Activated CD4-positive, alpha-beta T cell treated with anti-CD3 and anti-CD28 coated beads for 36 hours (primary cell): Measurements from ENCODE around the gene RPS6KA4. TPM values are rescaled to one million over a fixed set of nuclear protein-coding genes. Genes with fewer than 3 reads are reported as not detected.
"Not testable (repeated sequence)": the region's sequence is repeated elsewhere in the genome, so short reads cannot be mapped to it uniquely, and the experiment has no call there.

Experiments
- ATAC-seq: fragments of 200-7000 bp; cut with Tn5 transposase; one replicate; pipeline ENCODE4 v1.10.0; 2021; ENCODE audit warnings: mild to moderate bottlenecking, moderate library complexity
- CTCF ChIA-PET: fragments of 350-600 bp; sonication (Branson Sonifier 250); formaldehyde crosslinking; loops from one replicate; lab custom pipeline; 2021; ENCODE audit warnings: antibody characterized with exemption; lab: Charles Lee
- POLR2A ChIA-PET: fragments of 350-600 bp; sonication (Branson Sonifier 250); formaldehyde crosslinking; loops from one replicate; lab custom pipeline; 2021; ENCODE audit warnings: antibody characterized with exemption, inconsistent platforms; lab: Charles Lee
- DNase-seq: peaks from one replicate; pipeline ENCODE4 v3.0.0-alpha.2; 2020
- H3K27ac Mint-ChIP-seq: one replicate; pipeline ENCODE4 v1.8.0; 2021; ENCODE audit warnings: mixed read lengths
- H3K27me3 Mint-ChIP-seq: one replicate; pipeline ENCODE4 v1.8.0; 2021; ENCODE audit warnings: mixed read lengths
- H3K36me3 Mint-ChIP-seq: one replicate; pipeline ENCODE4 v1.8.0; 2021; ENCODE audit warnings: low read depth, mixed read lengths
- H3K4me1 Mint-ChIP-seq: one replicate; pipeline ENCODE4 v1.8.0; 2021; ENCODE audit warnings: mixed read lengths
- H3K4me3 Mint-ChIP-seq: one replicate; pipeline ENCODE4 v1.8.0; 2021; ENCODE audit warnings: mild to moderate bottlenecking, moderate library complexity, mixed read lengths
- H3K9me3 Mint-ChIP-seq: one replicate; pipeline ENCODE4 v1.8.0; 2021; ENCODE audit warnings: low read depth, mixed read lengths
- intact Hi-C, 2 experiments: fragments of 100-400 bp; cut with DNase I in 1 of 2; cut with micrococcal nuclease in 1 of 2; formaldehyde crosslinking; loops; one replicate each; pipeline versions ENCODE4 v1.14.2 to v1.15.1; 2022 to 2024; cut with DNase I, micrococcal nuclease
- total RNA-seq, 2 experiments: library from RNA; stranded (reverse); gene quantifications; one replicate each; pipeline ENCODE4 v1.2.3, GENCODE V29; 2021

The RPS6KA4 gene
- total RNA-seq, 2 experiments from 2014 or later = 22.0 to 30.2 TPM

DNA sequence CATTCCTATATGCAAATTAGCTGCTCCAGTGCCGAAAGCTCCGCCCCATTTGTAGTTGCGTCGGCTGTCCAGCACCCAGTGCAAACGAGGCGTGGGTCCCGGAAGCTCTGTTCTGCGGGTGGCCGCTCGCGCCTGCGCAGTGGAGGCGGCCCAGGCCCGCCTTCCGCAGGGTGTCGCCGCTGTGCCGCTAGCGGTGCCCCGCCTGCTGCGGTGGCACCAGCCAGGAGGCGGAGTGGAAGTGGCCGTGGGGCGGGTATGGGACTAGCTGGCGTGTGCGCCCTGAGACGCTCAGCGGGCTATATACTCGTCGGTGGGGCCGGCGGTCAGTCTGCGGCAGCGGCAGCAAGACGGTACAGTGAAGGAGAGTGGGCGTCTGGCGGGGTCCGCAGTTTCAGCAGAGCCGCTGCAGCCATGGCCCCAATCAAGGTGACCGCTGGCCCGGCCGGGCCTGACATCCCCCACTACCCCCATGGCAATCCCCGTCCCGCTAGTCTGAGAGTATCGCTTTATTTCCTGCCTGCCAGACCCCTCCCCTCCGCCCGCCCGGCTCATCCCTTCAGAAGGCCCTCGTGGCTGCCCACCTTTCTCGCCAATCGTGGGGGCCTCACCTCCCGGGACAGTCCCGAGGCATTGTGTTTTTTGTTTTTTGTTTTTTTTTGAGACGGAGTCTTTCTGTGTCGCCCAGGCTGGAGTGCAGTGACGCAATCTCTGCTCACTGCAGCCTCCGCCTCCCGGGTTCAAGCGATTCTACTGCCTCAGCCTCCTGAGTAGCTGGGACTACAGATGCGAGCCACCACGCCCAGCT is 40.8 kb upstream of the RPS6KA4 start, which contains the start of gene PRDX5:
PRDX5 (plus strand) TSS at position 161 of the 805 bp plus-strand sequence; CDS start at position 256, 95 bp downstream.
- peaks cover 35% of the 10 kb centered on the region for H3K36me3 Mint-ChIP-seq
- peak within 1 kb of the TSS; percentile 99 for H3K27ac Mint-ChIP-seq
- ChIA-PET CTCF (interaction anchor here (0.6 to 3.3 kb wide), 20 partner anchors 10 to 133 kb away, joined by 3 to 36 read pairs (median 4); partner anchors contain the start of genes CATSPERZ, ESRRA, FERMT3 and FKBP2), POLR2A (interaction anchor here (0.6 to 1.7 kb wide), 19 partner anchors 13 to 1653 kb away, joined by 3 to 18 read pairs (median 5); partner anchors contain the start of genes C11orf98, CSKMT, ESRRA and FERMT3)
- no peaks in the 10 kb centered on the region for H3K9me3 Mint-ChIP-seq
- peak within 1 kb of the TSS; percentile 97 for H3K4me3 Mint-ChIP-seq
- no peaks in the 10 kb centered on the region for H3K27me3 Mint-ChIP-seq
- peak; percentile 97 for DNase-seq
- H3K4me1 Mint-ChIP-seq = peaks cover 26% of the 10 kb centered on the region
- intact Hi-C loops = loop anchor here (1.0 to 5.0 kb wide), 16 partner anchors 13 to 1591 kb away; partner anchors contain the start of genes CCDC88B (in 2 of the 2), ESRRA (in 2 of the 2), RPS6KA4 (in 2 of the 2) and BAD (in 1 of the 2)
- peak; percentile 84 for ATAC-seq

DNA sequence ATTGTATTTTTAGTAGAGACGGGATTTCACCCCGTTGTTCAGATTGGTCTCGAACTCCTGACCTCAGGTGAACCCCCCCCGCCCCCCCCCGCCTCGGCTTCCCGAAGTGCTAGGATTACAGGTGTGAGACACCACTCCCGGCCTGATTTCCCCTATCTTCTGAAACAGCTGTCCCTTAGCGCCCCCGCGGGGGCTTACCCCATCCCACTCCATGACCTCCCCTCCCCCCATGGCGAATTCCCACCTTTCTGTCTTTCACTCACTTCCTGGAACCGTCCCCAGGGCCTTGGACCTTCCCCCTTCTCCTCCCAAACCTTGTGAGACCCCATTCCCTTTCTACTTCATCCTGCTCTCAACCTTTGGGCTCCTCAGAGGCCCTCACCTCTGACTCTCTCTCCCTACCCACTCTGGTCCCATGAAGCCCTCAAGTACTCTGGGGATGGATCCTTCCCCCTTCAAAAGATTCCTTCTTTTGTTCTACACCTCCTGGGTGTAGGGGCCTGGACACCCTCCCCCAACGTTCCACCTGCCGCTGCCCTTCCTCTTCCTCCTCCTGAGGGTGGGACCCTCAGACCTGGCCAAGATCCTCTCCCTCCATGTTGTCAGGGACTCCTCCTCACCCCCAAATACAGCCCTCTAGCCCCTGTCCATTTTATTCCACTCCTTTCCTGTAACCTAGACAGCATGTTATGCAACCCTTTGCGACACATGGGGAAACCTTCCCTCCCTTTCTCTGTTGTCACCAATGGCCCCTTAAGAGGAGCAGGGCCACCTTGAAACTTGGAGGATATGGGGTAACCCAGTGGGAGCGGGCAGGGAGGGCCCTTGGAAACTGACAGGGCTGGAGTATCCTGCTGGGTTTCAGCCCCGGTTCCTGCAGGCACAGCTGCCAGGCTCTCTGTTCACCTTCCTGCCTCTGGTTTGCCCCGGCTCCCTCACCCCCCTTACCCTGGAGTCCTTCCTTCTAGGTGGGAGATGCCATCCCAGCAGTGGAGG is 39.9 kb upstream of the RPS6KA4 start:
- Mint-ChIP-seq H3K4me1 (peaks cover 26% of the 10 kb centered on the region), H3K27ac (peak overlapping the region; percentile 99), H3K36me3 (peaks cover 35% of the 10 kb centered on the region), H3K27me3 (no peaks in the 10 kb centered on the region), H3K9me3 (no peaks in the 10 kb centered on the region), H3K4me3 (peak overlapping the region; percentile 97)
- ChIA-PET POLR2A (interaction anchor here (1.2 kb wide), 1 partner anchor 36 kb away, joined by 3 read pairs; no protein-coding TSS in a partner anchor), CTCF (interaction anchor here (0.8 to 3.3 kb wide), 3 partner anchors 13 to 113 kb away, joined by 3 to 33 read pairs (median 10); partner anchors contain the start of gene FERMT3)
- intact Hi-C loops = loop anchor here (1.0 to 5.0 kb wide), 9 partner anchors 12 to 1592 kb away; partner anchors contain the start of genes RPS6KA4 (in 2 of the 2), CCDC88B (in 1 of the 2), HNRNPUL2 (in 1 of the 2) and MARK2 (in 1 of the 2)
- no peak for DNase-seq
- ATAC-seq = no peak

DNA sequence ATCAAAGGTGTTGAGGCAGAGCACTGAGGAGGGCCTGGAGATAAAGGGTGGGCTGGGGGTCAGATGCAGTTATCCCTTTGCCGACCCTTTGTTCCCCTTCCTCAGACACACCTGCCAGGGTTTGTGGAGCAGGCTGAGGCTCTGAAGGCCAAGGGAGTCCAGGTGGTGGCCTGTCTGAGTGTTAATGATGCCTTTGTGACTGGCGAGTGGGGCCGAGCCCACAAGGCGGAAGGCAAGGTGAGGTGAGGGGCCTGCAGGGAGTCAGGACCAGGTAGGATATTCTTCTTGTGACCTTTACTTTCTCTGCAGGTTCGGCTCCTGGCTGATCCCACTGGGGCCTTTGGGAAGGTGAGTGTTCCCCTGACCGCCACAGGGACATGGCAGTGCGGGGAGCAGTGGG is 38.4 kb upstream of the RPS6KA4 start:
- Mint-ChIP-seq H3K9me3 (no peaks in the 10 kb centered on the region), H3K27ac (no peak overlapping the region), H3K36me3 (peaks cover 29% of the 10 kb centered on the region), H3K4me3 (no peak overlapping the region), H3K4me1 (peaks cover 24% of the 10 kb centered on the region), H3K27me3 (no peaks in the 10 kb centered on the region)
- ChIA-PET POLR2A (no interaction called here), CTCF (no interaction called here)
- ATAC-seq (no peak), DNase-seq (no peak)
- intact Hi-C loops = no loop called here

DNA sequence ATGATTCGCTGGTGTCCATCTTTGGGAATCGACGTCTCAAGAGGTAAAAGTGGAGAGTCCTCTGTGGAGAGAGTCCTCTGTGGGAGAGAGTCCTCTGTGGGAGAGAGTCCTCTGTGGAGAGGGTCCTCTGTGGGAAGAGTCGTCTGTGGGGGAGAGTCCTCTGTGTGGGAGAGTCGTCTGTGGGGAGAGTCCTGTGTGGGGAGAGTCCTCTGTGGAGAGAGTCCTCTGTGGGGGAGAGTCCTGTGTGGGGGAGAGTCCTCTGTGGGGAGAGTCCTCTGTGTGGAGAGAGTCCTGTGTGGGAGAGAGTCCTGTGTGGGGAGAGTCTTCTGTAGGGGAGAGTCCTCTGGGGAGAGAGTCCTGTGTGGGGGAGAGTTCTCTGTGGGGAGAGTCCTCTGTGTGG is 37.9 kb upstream of the RPS6KA4 start:
- DNase-seq (no peak), ATAC-seq (no peak)
- ChIA-PET CTCF (no interaction called here), POLR2A (no interaction called here)
- H3K4me1 Mint-ChIP-seq = peaks cover 24% of the 10 kb centered on the region
- peaks cover 29% of the 10 kb centered on the region for H3K36me3 Mint-ChIP-seq
- H3K27me3 Mint-ChIP-seq = no peaks in the 10 kb centered on the region
- H3K27ac Mint-ChIP-seq = no peak overlapping the region
- no peak overlapping the region for H3K4me3 Mint-ChIP-seq
- H3K9me3 Mint-ChIP-seq = no peaks in the 10 kb centered on the region
- intact Hi-C loops = no loop called here

DNA sequence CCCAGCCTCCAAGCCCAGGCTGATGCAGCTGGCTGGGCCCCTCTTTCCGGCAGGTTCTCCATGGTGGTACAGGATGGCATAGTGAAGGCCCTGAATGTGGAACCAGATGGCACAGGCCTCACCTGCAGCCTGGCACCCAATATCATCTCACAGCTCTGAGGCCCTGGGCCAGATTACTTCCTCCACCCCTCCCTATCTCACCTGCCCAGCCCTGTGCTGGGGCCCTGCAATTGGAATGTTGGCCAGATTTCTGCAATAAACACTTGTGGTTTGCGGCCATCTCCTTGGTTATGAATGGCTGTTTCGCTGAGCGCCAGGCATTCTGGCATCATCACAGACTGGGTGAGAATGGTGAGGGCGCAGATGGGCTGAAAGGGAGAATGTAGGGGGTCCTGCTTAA is 37.4 kb upstream of the RPS6KA4 start:
- no peak for DNase-seq
- POLR2A ChIA-PET = no interaction called here
- CTCF ChIA-PET = no interaction called here

DNA sequence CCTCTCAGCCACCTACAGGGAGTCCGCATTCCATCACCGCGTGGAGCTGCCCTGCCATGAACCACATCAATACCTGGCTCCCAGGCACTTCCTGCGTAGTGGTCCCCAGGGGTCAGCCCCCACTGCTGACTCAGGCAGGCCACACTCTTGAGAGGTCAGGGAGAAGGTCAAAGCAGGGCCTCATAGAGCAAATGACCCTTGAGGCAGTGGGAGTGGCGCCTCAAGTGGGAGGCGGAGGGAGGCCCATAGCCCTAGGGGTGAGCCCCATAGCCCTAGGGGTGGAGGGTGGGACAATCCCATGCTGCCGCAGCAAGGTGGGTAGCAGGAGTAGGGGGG is 36.1 kb upstream of the RPS6KA4 start:
- Mint-ChIP-seq H3K9me3 (no peaks in the 10 kb centered on the region), H3K27ac (no peak overlapping the region), H3K4me3 (no peak overlapping the region), H3K27me3 (no peaks in the 10 kb centered on the region), H3K4me1 (peaks cover 15% of the 10 kb centered on the region), H3K36me3 (peaks cover 13% of the 10 kb centered on the region)
- ChIA-PET POLR2A (no interaction called here), CTCF (interaction anchor here (0.5 to 2.7 kb wide), 2 partner anchors 21 to 84 kb away, joined by 3 to 9 read pairs; no protein-coding TSS in a partner anchor)
- ATAC-seq (no peak), DNase-seq (no peak)
- intact Hi-C loops = no loop called here

More for the DNA sequence above, 37.4 kb upstream of the RPS6KA4 start:
- Mint-ChIP-seq H3K9me3 (no peaks in the 10 kb centered on the region), H3K4me1 (peaks cover 19% of the 10 kb centered on the region), H3K4me3 (no peak overlapping the region), H3K27ac (no peak overlapping the region), H3K27me3 (no peaks in the 10 kb centered on the region), H3K36me3 (peaks cover 23% of the 10 kb centered on the region)
- ATAC-seq = no peak
- intact Hi-C loops = no loop called here

DNA sequence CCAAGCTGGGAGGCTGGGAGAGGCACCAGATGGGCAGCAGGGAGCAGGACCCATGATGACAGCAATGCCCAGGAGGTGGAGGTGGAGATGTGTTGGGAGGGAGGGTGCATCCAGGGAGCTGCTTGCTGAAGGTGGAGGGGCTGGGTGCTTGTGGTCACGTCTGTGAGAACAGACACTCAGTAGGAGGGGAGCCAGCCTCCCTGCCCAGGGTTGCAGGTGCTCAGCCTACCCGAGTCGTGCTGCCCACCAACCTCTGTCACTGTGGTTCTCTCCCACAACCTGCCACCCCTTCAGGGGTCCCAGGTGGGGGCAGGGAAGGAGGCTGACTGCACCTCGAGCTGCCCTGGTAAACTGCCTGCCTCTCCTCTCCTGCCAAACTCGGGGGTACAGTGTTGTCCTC is 35.6 kb upstream of the RPS6KA4 start:
- Mint-ChIP-seq H3K9me3 (no peaks in the 10 kb centered on the region), H3K27ac (no peak overlapping the region), H3K27me3 (no peaks in the 10 kb centered on the region), H3K36me3 (peaks cover 13% of the 10 kb centered on the region), H3K4me3 (no peak overlapping the region), H3K4me1 (peaks cover 15% of the 10 kb centered on the region)
- intact Hi-C loops = no loop called here
- ATAC-seq = no peak
- ChIA-PET POLR2A (no interaction called here), CTCF (interaction anchor here (2.7 kb wide), 1 partner anchor 22 kb away, joined by 9 read pairs; no protein-coding TSS in a partner anchor)
- no peak for DNase-seq

DNA sequence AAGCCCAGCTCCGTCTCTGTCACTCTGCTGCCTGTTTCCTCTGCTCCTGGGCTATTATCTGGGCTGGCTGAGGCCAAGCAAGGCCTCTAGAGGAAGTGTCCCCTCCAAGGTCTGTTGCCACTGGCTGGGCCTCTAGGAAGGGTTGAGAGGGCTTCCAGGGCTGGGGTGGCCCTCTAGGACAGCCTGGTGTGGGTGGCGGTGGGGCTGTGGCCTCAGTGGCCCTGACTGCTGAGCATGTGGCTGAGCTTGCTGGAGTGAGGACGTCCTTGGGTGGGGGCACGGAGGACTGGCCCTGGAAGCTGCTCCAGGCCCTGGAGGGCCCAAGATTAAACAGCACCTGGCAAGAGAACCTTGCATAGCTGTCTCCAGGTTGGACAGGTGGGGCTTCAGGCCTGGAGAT is 35.0 kb upstream of the RPS6KA4 start:
- intact Hi-C loops, H3K27me3 Mint-ChIP-seq, H3K27ac Mint-ChIP-seq, DNase-seq, H3K4me3 Mint-ChIP-seq, ATAC-seq, POLR2A ChIA-PET, H3K9me3 Mint-ChIP-seq: not testable (repeated sequence)
- peaks cover 12% of the 10 kb centered on the region for H3K4me1 Mint-ChIP-seq
- H3K36me3 Mint-ChIP-seq = peaks cover 13% of the 10 kb centered on the region
- CTCF ChIA-PET = interaction anchor here (2.7 kb wide), 1 partner anchor 22 kb away, joined by 9 read pairs; no protein-coding TSS in a partner anchor

DNA sequence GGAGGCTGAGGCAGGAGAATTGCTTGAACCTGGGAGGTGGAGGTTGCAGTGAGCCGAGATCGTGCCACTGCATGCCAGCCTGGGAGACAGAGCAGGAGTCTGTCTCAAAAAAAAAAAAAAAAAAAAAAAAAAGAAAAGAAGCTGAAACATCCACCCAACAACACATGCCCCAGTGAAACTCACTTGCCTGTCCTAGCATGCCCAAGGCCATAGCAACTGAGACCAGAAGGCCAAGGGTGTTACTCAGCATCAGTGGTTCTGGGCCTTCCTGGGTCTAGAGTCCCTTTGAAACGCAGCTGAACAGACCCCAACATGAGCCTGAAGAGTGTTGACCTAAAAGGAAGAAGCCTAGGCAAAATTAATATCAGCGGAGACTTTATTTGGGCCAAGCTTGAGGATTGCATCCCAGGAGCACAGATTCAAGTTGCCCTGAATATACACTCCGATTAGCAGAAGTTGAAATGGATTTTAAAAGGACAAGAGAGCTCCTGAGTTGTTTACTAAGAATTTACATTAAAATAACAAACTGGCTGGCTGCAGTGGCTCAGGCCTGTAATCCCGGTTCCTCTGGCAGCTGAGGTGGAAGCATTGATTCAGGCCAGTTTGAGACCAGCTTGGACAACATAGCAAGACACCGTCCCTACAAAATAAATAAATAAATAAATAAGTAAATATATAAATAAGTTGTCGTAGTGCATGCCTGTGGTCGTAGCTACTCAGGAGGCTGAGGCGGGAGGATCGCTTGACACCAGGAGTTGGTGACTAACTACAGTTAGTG is 34.1 kb upstream of the RPS6KA4 start:
- Mint-ChIP-seq H3K9me3 (no peaks in the 10 kb centered on the region), H3K27ac (no peak overlapping the region), H3K27me3 (no peaks in the 10 kb centered on the region), H3K4me1 (peaks cover 6% of the 10 kb centered on the region), H3K4me3 (no peak overlapping the region), H3K36me3 (peaks cover 13% of the 10 kb centered on the region)
- DNase-seq = no peak
- intact Hi-C loops = no loop called here
- ChIA-PET CTCF (interaction anchor here (0.9 to 2.7 kb wide), 2 partner anchors 23 to 53 kb away, joined by 5 to 9 read pairs; no protein-coding TSS in a partner anchor), POLR2A (no interaction called here)
- no peak for ATAC-seq

DNA sequence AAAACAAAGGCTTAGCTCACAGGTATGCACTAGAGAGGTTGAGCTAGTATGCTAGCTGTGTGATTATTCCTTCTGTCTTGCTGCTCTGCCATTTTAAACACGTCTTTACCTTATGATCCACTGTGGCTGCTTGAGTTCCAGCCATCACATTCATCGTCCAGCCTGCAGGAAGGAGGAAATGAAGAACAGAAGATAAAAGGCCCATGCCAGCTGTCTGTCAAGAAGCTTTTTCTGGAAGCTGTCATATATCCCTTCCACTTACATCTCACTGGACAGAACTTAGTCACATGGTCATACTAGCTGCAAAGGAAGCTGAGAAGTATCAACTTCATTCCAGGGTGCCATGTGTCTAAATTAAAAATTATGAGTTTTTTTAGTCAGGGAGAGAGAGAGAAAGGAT is 31.6 kb upstream of the RPS6KA4 start:
- Mint-ChIP-seq H3K36me3 (no peaks in the 10 kb centered on the region), H3K4me3 (no peak overlapping the region), H3K4me1 (peaks cover 9% of the 10 kb centered on the region), H3K9me3 (no peaks in the 10 kb centered on the region), H3K27me3 (no peaks in the 10 kb centered on the region), H3K27ac (no peak overlapping the region)
- intact Hi-C loops = no loop called here
- ChIA-PET CTCF (interaction anchor here (0.9 kb wide), 1 partner anchor 683 kb away, joined by 4 read pairs; no protein-coding TSS in a partner anchor), POLR2A (no interaction called here)
- DNase-seq = no peak
- ATAC-seq = no peak
